NT2/D1 (cell line): ENCODE results near the gene PANK4.
"Not testable (repeated sequence)": the region's sequence is repeated elsewhere in the genome, so short reads cannot be mapped to it uniquely, and the experiment has no call there.

ENCODE experiments used
- SUZ12 ChIP-seq: IDR thresholded peaks from 2 replicates; pipeline ENCODE4 v1.6.1; 2011; ENCODE audit not compliant: insufficient read length, insufficient read depth; ENCODE audit errors: extremely low read depth
- YY1 ChIP-seq: IDR thresholded peaks from 2 replicates; pipeline ENCODE4 v1.6.1; 2011; ENCODE audit not compliant: insufficient read length, insufficient read depth
- ZNF274 ChIP-seq: IDR thresholded peaks from 2 replicates; pipeline ENCODE4 v1.6.1; 2011; ENCODE audit warnings: mild to moderate bottlenecking, low read depth, low read length

DNA sequence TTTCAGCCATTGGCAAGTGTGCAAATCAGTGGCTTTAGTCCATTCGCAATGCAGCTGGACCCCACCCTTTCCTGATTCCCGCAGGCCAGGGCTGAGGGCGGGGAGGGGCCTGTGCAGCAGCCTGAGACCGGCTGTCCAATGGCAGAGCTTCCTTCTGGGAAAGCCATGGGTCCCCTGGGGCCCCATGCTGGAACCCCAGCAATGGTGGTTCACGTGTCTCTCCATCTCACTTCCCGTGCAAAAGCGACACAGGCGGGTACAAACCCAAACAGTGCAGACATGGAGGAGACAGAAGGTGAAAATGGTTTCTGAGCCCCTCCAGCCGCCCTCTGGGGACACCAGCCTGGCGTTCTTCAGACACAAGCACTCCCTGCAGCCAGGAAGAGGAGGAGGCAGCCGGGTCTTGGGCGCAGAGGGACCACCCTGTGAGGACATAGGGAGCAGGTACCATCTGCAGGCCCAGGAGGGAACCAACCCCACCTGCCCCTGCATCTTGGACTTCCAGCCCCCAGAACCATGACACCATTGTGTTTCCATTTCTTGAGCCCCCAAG lies 24.0 kb upstream of the PANK4 start:
- not testable (repeated sequence) for TF ChIP-seq YY1, SUZ12, ZNF274
